ENCODE measurements around the gene SCRN1. TPM values are rescaled to one million over a fixed set of nuclear protein-coding genes. Genes with fewer than 3 reads are reported as not detected.

Gene SCRN1
- total RNA-seq, 2 donors from 2014 or later, result 20.4 to 30.4 TPM

DNA sequence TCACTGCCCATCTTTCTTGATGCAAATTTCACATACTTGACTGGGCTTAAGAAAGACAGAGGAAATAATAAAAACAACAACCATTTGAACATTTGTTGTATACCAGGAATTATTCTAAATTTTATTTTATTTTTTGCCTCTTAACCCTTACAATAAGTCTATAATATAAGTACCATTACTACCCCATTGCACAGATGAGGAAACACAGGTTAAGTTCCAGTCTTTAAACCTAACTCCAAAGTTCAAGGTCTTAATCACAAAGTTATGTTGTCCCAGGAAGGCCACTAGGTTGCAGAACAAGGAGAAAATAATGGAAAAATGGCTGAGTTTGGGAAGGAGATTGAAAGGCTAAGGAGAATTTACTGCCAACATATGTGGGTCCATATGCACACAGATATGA, 33.4 kb upstream of the SCRN1 start:
- Histone ChIP-seq H3K4me3 (no peak overlapping the region), H3K4me1 (peaks cover 27% of the 10 kb centered on the region), H3K36me3 (replicated peaks in 1 of 2; ENCODE audit: insufficient read depth in 1 of 2, low read depth in 2 of 2) (no peaks in the 10 kb centered on the region), H3K27ac (no peak overlapping the region), H3K27me3 (no peaks in the 10 kb centered on the region), H3K9me3 (no peaks in the 10 kb centered on the region)
- ATAC-seq, result no peak
- no peak for DNase-seq
- intact Hi-C loops (cut with DNase I), result no loop called here
- TF ChIP-seq POLR2A (IDR thresholded peaks at IDR 0.05), result no peak

DNA sequence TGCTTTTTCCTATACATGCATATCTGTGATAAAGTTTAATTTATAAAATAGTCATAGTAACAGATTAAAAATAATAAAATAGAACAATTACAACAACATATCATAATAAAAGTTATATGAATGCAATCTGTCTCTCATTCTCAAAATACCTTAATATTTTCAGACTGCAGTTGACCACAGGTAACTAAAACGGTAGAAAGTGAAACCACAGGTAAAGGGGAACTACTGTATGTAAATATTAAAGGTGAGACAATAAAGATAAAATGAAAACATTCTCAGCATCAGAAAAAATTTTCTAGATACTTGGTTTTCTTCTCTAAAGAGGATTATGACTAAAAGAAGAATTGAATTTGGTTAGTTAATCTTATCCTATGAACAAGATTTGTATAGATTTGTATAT, 30.9 kb upstream of the SCRN1 start:
- Histone ChIP-seq H3K4me1 (peaks cover 25% of the 10 kb centered on the region), H3K36me3 (replicated peaks in 1 of 2; ENCODE audit: insufficient read depth in 1 of 2, low read depth in 2 of 2) (peaks cover 0 to 3% of the 10 kb centered on the region in 2 donors), H3K27ac (no peak overlapping the region), H3K4me3 (no peak overlapping the region), H3K27me3 (no peaks in the 10 kb centered on the region), H3K9me3 (no peaks in the 10 kb centered on the region)
- ATAC-seq (no peak), DNase-seq (no peak)
- TF ChIP-seq, protein P1, sequence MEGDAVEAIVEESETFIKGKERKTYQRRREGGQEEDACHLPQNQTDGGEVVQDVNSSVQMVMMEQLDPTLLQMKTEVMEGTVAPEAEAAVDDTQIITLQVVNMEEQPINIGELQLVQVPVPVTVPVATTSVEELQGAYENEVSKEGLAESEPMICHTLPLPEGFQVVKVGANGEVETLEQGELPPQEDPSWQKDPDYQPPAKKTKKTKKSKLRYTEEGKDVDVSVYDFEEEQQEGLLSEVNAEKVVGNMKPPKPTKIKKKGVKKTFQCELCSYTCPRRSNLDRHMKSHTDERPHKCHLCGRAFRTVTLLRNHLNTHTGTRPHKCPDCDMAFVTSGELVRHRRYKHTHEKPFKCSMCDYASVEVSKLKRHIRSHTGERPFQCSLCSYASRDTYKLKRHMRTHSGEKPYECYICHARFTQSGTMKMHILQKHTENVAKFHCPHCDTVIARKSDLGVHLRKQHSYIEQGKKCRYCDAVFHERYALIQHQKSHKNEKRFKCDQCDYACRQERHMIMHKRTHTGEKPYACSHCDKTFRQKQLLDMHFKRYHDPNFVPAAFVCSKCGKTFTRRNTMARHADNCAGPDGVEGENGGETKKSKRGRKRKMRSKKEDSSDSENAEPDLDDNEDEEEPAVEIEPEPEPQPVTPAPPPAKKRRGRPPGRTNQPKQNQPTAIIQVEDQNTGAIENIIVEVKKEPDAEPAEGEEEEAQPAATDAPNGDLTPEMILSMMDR (IDR thresholded peaks at IDR 0.05), result no peak
- no peak for TF ChIP-seq POLR2A (IDR thresholded peaks at IDR 0.05)
- WGBS, 2 donors, result 24 to 26% methylated on average over 1 of the region's 1 CpG
- intact Hi-C loops (cut with DNase I), result no loop called here

DNA sequence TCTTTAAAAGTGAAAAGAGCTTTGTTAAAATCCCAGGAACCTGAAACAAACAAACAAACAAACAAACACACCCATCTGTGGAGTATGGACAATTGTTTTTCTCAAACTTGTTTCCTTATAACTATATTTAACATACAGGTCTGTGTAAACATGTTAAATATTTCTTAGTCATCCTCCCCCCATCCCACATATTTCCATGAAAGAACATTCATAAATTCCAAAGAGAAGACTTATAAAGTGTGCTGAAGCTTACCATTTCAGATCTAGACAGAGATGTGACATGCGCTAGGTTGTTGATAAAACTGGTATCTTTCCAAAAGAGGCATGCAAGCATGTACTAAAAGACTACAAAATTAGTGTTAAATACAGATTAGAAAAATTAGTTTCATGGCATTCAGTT, 30.4 kb upstream of the SCRN1 start:
- H3K4me1 ChIP-seq, result peaks cover 19% of the 10 kb centered on the region
- H3K9me3 ChIP-seq, result no peaks in the 10 kb centered on the region
- intact Hi-C loops (cut with DNase I), result no loop called here
- DNase-seq (no peak), ATAC-seq (no peak)
- no peaks in the 10 kb centered on the region for H3K27me3 ChIP-seq
- WGBS, 2 donors, result 94 to 97% methylated on average over 1 of the region's 1 CpG
- H3K27ac ChIP-seq, result no peak overlapping the region
- H3K36me3 ChIP-seq (replicated peaks in 1 of 2; ENCODE audit: insufficient read depth in 1 of 2, low read depth in 2 of 2), result peaks cover 0 to 3% of the 10 kb centered on the region in 2 donors
- no peak for TF ChIP-seq POLR2A (IDR thresholded peaks at IDR 0.05)
- TF ChIP-seq, protein P1 (IDR thresholded peaks at IDR 0.05), result no peak
- H3K4me3 ChIP-seq, result no peak overlapping the region

DNA sequence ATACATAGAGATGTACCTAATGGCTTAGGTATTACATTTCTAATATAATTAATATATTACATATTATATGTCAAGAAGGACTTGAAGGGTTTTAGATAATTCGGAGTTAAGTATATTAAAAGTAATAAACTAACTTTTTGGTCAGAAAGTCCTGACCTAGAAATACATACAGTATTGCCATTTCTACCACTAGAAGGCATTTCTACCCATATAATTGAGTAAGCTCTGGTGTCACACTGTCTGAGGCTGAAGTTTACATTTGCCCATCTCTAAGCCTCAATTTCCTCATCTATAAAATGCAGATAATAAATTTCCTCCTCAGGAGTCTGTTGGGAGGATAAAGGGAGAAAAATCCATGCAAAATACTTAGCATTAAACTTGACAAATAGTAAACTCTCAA, 29.8 kb upstream of the SCRN1 start:
- no peak for ATAC-seq
- no peak overlapping the region for H3K4me3 ChIP-seq
- H3K9me3 ChIP-seq, result no peaks in the 10 kb centered on the region
- no peak for DNase-seq
- peaks cover 13% of the 10 kb centered on the region for H3K4me1 ChIP-seq
- TF ChIP-seq, protein P1 (IDR thresholded peaks at IDR 0.05), result no peak
- no peak for TF ChIP-seq POLR2A (IDR thresholded peaks at IDR 0.05)
- H3K36me3 ChIP-seq (replicated peaks in 1 of 2; ENCODE audit: insufficient read depth in 1 of 2, low read depth in 2 of 2), result peaks cover 0 to 3% of the 10 kb centered on the region in 2 donors
- WGBS, 2 donors, result 53 to 54% methylated on average over 1 of the region's 1 CpG
- no peaks in the 10 kb centered on the region for H3K27me3 ChIP-seq
- H3K27ac ChIP-seq, result no peak overlapping the region
- intact Hi-C loops (cut with DNase I), result no loop called here

DNA sequence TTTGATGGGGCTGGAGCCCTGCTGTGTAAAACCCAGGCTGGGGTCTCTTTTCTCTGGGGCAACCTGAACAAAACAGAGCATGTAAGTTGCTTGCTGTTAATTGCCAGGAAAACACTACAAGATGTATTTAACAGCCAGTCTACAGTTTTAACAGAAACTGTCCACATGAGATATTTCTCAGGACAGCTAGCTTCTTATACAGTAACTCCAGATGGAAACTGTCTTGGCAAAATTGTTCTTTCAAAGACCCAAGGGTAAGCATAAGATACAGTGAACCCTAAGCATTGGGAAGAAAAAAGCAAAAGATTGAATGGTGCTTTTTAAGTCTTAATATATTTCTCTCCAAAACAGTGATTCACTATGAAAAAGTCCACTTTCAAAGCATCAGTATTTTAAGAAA, 28.9 kb upstream of the SCRN1 start:
- intact Hi-C loops (cut with DNase I), result no loop called here
- H3K4me3 ChIP-seq, result no peak overlapping the region
- no peaks in the 10 kb centered on the region for H3K27me3 ChIP-seq
- no peak for TF ChIP-seq POLR2A (IDR thresholded peaks at IDR 0.05)
- TF ChIP-seq, protein P1 (IDR thresholded peaks at IDR 0.05), result no peak
- DNase-seq, result no peak
- H3K4me1 ChIP-seq, result peaks cover 5% of the 10 kb centered on the region
- peaks cover 0 to 4% of the 10 kb centered on the region in 2 donors for H3K36me3 ChIP-seq (replicated peaks in 1 of 2; ENCODE audit: insufficient read depth in 1 of 2, low read depth in 2 of 2)
- no peak overlapping the region for H3K27ac ChIP-seq
- no peaks in the 10 kb centered on the region for H3K9me3 ChIP-seq
- ATAC-seq, result no peak
